LNCAP (cell line): Measurements from ENCODE around the gene ZNF101.

Experiments
- CTCF ChIP-seq: fragments of 450-650 bp; IDR thresholded peaks from 2 replicates; pipeline ENCODE4 v1.5.1; 2017; ENCODE audit warnings: mild to moderate bottlenecking

The ZNF101 gene

GRCh38 chr19:19691683-19692082 lies 23.0 kb downstream of the ZNF101 start:
- no peak for TF ChIP-seq CTCF

GRCh38 chr19:19696386-19696785 lies 27.7 kb downstream of the ZNF101 start:
- no peak for TF ChIP-seq CTCF

GRCh38 chr19:19697589-19697988 lies 28.9 kb downstream of the ZNF101 start:
- TF ChIP-seq CTCF = no peak

GRCh38 chr19:19704836-19705235 lies 36.2 kb downstream of the ZNF101 start:
- TF ChIP-seq CTCF = no peak

GRCh38 chr19:19710506-19710905 lies 41.9 kb downstream of the ZNF101 start:
- TF ChIP-seq CTCF = no peak

GRCh38 chr19:19711306-19711933 lies 42.8 kb downstream of the ZNF101 start:
- no peak for TF ChIP-seq CTCF

- TF ChIP-seq CTCF = no peak
These were observed 43.5 kb downstream of the ZNF101 start for GRCh38 chr19:19711934-19712828.
